Activated T-cell treated with anti-CD3 and anti-CD28 coated beads, Interleukin-2, amount 50 U/mL, for 24 hours (primary cell): ENCODE measurements around the gene BEST4.
"Not testable (repeated sequence)": the region's sequence is repeated elsewhere in the genome, so short reads cannot be mapped to it uniquely, and the experiment has no call there.

Experiments used
- DNase-seq: peaks from one replicate; pipeline ENCODE4 v3.0.0-alpha.2; 2020
- H3K27ac Mint-ChIP-seq: 2 replicates; pipeline ENCODE4 v1.8.0; 2020; ENCODE audit warnings: mild to moderate bottlenecking, mixed read lengths
- H3K27me3 Mint-ChIP-seq: 2 replicates; pipeline ENCODE4 v1.8.0; 2020; ENCODE audit warnings: mixed read lengths
- H3K36me3 Mint-ChIP-seq: 2 replicates; pipeline ENCODE4 v1.8.0; 2020; ENCODE audit warnings: low read depth, mixed read lengths
- H3K4me1 Mint-ChIP-seq: 2 replicates; pipeline ENCODE4 v1.8.0; 2020; ENCODE audit warnings: low read depth, mixed read lengths
- H3K4me3 Mint-ChIP-seq: 2 replicates; pipeline ENCODE4 v1.8.0; 2020; ENCODE audit warnings: mild to moderate bottlenecking, moderate library complexity, mixed read lengths
- H3K9me3 Mint-ChIP-seq: 2 replicates; pipeline ENCODE4 v1.8.0; 2020; ENCODE audit warnings: mixed read lengths

The BEST4 gene

DNA sequence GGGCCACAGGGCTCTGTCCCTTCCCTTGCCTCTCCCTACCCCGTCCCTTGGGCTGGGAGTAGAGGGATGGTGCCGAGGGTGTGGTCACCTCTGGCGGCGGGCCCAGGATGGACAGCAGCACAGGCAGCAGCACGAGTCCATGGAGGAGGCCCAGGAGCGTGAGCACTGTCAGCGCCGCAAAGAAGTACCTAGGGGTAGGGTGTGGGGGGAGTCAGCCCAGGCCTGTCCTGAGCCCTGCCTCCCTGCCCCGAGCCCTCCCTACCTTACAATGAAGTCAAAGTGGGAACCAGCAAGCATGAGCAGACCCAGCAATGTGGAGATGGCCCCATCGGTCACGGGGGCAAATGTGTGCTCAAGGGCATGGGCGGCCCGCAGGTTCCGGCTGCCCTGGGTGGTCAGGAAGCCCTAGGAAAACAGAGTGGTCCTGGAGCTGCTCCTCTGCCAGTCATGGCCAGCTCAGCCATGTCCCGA lies 35.0 kb upstream of the BEST4 start:
- H3K4me1 Mint-ChIP-seq, result peaks cover 29% of the 10 kb centered on the region
- no peak overlapping the region for H3K4me3 Mint-ChIP-seq
- no peak for DNase-seq
- H3K36me3 Mint-ChIP-seq, result no peaks in the 10 kb centered on the region
- H3K27me3 Mint-ChIP-seq, result no peaks in the 10 kb centered on the region
- H3K27ac Mint-ChIP-seq, result no peak overlapping the region
- H3K9me3 Mint-ChIP-seq, result no peaks in the 10 kb centered on the region

DNA sequence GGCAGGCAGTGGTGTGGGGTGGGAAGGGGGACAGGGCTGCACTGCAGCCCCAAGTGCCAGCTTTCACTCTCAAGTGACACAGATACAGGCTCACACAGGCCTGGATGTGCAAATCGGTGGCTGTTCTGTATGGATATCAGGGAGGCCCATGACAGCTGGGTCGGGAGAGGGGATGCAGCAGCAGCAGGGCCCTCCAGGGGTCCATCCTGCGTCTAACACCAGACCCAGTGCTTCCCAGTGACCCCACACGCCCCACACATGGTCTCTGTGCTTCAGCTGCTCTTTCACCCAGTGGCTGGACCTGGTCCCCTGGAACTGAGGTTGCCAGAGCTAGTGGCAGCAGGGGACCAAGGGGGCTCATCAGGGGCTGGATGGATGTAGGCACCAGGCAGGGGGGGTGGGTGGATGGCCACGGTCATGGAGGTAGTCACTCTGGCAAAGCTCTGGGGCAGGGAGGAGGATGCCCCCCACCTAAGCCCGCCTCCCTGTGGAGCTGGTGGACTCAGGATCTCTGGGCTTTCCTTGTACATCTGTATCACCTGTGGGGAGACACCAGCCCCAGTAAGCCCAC lies 34.2 kb upstream of the BEST4 start:
- no peak for DNase-seq
- no peak overlapping the region for H3K4me3 Mint-ChIP-seq
- H3K27me3 Mint-ChIP-seq, result no peaks in the 10 kb centered on the region
- H3K9me3 Mint-ChIP-seq, result no peaks in the 10 kb centered on the region
- peaks cover 4% of the 10 kb centered on the region for H3K36me3 Mint-ChIP-seq
- peaks cover 35% of the 10 kb centered on the region for H3K4me1 Mint-ChIP-seq
- H3K27ac Mint-ChIP-seq, result no peak overlapping the region

DNA sequence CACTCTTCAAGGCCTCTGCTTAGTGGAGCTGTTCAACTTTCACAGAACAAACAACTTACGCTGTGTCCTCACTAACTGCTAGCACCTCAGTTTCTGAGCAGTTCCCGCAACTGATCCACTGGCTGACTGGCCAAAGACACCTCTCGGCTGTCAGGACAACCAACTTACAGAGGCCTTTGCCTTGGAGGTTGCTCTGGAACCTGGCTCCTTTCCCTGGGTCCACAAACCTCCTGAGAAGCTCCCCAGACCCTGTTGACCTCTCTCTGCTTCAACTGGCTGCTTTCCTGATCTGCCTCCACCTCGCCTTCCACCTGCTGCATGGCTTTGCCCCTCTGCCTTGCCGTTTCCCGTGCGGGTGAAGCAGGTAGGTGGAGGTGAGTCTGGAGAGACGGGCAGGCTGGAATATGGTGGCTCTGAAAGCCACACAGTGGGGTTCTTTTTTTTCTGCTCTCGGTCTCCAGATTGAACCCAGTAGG lies 33.3 kb upstream of the BEST4 start:
- no peak for DNase-seq
- Mint-ChIP-seq H3K27ac (peak overlapping the region; percentile 100), H3K27me3 (no peaks in the 10 kb centered on the region), H3K4me3 (peak overlapping the region; percentile 88), H3K36me3 (peaks cover 5% of the 10 kb centered on the region), H3K4me1 (peaks cover 39% of the 10 kb centered on the region), H3K9me3 (no peaks in the 10 kb centered on the region)

DNA sequence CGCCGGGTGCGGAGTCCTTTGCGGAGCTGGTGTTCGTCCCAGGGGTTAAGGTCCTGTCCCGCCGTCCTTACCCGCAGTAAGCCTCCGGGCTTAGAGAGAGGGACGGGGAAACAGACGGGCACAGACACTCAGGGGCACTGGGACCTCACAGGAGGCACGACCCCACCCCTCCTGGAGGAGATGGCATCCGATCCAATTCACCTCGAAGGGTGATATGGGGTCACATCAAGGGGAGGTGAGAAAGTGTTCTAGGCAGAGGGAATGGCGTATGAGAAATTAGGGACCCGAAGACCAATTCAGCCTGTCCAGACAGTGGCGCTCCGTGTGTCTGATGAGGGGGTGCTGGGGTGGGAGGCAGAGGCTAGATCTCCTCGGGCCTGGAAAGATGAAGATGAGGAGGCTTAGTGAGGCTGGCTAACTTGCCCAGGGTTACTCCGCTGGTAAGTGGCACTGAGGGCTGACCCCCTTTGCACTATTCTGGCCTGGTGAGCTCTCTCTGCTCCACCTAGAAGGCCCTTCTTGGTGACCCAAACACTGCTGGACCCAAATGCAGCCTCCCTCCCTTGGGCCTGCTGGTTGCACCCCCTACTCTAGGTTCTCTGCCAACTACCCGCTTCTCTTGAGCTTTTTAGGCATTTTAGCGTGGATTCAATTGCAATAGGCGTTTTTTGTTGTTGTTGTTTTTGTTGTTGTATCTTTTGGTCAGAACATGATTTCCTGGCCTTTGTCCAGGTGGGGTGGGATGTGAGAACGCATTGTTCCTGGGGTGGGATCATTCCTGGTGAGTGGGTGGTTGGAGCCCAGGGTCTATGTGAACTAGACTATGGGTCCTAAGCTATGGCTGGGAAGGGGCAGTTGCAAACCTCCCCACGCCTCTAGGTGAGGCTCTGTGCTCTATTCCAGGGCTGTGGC lies 32.6 kb upstream of the BEST4 start:
- Mint-ChIP-seq H3K9me3 (no peaks in the 10 kb centered on the region), H3K4me1 (peaks cover 42% of the 10 kb centered on the region), H3K36me3 (peaks cover 10% of the 10 kb centered on the region), H3K27ac (peak overlapping the region; percentile 100), H3K27me3 (no peaks in the 10 kb centered on the region), H3K4me3 (peak overlapping the region; percentile 88)
- no peak for DNase-seq

DNA sequence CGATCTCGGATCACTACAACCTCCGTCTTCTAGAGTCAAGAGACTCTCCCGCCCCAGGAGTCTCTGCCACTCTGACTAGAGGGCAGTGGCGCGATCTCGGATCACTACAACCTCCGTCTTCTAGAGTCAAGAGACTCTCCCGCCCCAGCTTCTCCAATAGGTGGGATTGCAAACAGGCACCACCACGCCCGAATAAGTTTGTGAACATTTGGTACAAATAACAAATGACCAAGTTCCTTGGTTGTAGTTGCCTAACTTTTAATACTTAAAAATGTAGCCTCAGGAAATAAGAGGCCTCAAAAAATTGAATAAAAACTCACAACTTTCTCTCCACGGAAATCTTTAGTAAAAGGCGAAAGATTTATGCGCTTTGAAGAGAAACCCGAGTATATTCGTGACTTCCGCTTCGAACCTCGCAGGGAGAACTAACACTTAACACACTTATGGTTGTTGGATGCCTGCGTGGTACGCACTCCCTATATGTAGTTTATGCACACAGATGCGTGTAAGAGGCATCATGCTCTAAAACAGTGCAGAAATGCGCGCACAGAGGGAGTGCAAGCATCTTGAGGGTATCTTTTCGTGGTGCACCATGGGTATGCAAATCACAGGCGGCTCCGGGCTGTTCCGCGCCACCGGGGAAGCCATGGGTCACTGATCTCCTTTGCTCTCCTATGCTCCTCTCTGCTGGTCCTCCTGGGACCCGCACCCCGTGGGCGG lies 31.8 kb upstream of the BEST4 start:
- Mint-ChIP-seq H3K36me3 (peaks cover 18% of the 10 kb centered on the region), H3K27ac (peak overlapping the region; percentile 100), H3K4me1 (peaks cover 50% of the 10 kb centered on the region), H3K9me3 (no peaks in the 10 kb centered on the region), H3K4me3 (peak overlapping the region; percentile 88), H3K27me3 (no peaks in the 10 kb centered on the region)
- peak; percentile 91 for DNase-seq

DNA sequence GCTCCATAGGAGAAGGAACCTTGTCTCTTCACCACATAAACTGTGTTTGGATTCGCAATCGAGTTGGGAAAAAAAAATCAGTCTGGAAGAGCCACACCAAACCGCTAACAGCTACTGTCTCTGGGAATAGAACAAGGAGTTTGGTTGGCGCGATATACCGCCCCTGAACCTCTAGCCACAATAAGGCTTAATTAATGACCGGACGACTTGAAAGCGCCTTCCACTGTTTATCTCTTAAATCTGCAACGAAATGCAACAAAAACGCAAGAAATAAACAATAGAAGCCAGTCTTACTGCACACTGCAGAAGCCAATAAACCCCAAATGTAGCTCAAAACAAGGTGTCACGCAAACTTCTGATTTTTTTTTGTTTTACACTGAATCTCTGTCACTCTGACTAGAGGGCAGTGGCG lies 31.2 kb upstream of the BEST4 start:
- H3K36me3 Mint-ChIP-seq, result peaks cover 24% of the 10 kb centered on the region
- no peaks in the 10 kb centered on the region for H3K27me3 Mint-ChIP-seq
- H3K9me3 Mint-ChIP-seq, result no peaks in the 10 kb centered on the region
- peaks cover 52% of the 10 kb centered on the region for H3K4me1 Mint-ChIP-seq
- no peak for DNase-seq
- H3K4me3 Mint-ChIP-seq, result peak overlapping the region; percentile 88
- peak overlapping the region; percentile 100 for H3K27ac Mint-ChIP-seq

DNA sequence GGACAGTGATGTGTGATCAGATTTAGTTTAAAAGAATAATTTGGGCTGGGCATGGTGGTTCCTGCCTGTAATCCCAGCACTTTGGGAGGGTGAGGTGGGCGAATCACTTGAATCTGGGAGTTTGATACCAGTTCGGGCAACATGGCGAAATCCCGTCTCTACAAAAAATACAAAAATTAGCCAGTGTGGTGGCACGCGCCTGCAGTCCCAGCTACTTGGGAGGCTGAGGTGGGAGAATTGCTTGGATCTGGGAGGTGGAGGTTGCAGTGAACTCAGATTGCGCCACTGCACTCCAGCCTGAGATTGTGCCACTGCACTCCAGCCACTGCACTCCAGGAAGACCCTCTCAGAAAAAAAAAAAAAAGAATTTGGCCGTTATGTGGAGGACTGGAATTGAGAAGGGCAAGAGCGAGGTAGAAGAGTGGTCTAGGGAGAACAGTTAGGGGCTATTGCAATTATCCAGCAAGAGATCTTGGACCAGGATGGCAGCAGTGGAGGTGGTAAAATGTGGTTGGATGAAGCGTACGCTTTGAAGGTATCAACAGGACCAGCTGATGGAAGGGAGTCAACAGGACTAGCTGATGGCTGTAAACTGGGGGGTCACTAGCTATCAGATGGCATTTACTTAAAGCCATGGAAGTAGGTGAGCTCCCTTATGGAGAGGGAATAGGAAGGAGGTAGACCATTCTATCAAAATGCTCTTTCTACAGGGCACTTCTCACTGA lies 30.0 kb upstream of the BEST4 start:
- Mint-ChIP-seq H3K9me3 (no peaks in the 10 kb centered on the region), H3K4me3 (peak overlapping the region; percentile 16), H3K27ac (peak overlapping the region; percentile 68), H3K27me3 (no peaks in the 10 kb centered on the region), H3K4me1 (peaks cover 58% of the 10 kb centered on the region), H3K36me3 (peaks cover 29% of the 10 kb centered on the region)
- no peak for DNase-seq

DNA sequence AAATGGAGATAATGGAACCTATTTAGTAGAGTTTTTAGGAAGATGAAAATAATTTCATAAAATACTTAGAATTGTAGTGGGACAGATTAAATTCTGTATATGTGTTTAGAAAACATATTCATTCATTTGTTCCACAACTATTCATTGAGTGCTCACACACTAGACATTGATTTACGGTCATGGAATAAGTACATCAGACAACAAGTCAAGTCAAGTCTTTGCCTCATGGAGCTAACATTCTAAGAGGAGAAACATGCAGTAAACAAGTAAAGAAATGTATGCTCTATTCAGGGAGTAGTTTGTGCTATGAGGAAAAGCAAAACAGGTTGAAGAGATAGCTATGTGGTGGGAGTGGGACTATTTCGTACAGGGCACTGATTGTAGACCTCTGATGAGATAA lies 29.3 kb upstream of the BEST4 start:
- Mint-ChIP-seq H3K4me3 (no peak overlapping the region), H3K27me3 (no peaks in the 10 kb centered on the region), H3K36me3 (peaks cover 29% of the 10 kb centered on the region), H3K9me3 (no peaks in the 10 kb centered on the region), H3K4me1 (peaks cover 65% of the 10 kb centered on the region), H3K27ac (peak overlapping the region; percentile 34)
- no peak for DNase-seq

DNA sequence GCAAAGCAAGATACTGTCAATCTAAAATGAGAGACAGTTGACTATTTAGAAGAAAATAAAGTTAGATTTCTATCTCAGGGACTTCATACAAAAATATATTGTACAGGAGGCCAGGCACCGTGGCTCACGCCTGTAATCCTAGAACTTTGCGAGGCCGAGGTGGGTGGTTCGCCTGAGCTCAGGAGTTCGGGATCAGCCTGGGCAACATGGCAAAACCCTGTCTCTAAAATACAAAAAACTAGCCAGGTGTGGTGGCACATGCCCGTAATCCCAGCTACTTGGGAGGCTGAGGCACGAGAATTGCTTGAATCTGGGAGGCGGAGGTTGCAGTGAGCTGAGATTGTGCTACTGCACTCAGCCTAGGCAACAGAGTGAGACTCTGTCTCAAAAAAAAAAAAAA lies 28.0 kb upstream of the BEST4 start:
- H3K9me3 Mint-ChIP-seq, H3K27me3 Mint-ChIP-seq, DNase-seq, H3K4me3 Mint-ChIP-seq: not testable (repeated sequence)
- peak overlapping the region; percentile 99 for H3K27ac Mint-ChIP-seq
- peaks cover 77% of the 10 kb centered on the region for H3K4me1 Mint-ChIP-seq
- H3K36me3 Mint-ChIP-seq, result peaks cover 43% of the 10 kb centered on the region

DNA sequence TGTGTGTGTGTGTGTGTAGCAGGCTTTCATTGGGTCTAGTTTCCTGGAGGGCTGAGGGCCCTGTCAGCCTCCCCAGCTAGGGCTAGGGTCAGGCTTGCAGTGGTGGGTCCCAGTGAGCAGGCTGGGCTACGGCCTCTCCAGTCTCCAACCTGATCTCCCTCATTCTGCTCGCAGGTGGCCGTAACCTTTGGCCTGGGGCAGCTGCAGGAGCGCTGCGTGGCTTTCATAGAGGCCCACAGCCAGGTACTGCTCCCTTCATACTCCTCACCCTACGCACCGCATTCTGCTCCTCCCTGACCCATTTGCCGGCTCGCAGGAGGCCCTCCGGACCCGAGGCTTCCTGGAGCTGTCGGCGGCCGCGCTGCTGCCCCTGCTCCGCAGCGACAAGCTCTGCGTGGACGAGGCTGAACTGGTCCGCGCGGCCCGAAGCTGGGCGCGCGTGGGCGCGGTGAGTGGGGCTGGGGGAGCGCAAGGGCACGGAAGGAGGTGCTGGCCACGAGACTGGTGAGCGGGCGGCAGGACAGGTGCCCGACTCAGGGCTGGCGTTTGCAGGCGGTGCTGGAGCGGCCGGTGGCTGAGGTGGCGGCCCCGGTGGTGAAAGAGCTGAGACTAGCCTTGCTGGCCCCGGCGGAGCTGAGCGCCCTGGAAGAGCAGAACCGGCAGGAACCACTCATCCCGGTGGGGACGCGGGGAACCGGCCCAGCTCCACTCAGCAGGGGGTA lies 25.0 kb upstream of the BEST4 start:
- Mint-ChIP-seq H3K4me1 (peaks cover 78% of the 10 kb centered on the region), H3K27me3 (no peaks in the 10 kb centered on the region), H3K36me3 (peaks cover 66% of the 10 kb centered on the region), H3K27ac (peak overlapping the region; percentile 99), H3K9me3 (no peaks in the 10 kb centered on the region), H3K4me3 (peak overlapping the region; percentile 80)
- no peak for DNase-seq

DNA sequence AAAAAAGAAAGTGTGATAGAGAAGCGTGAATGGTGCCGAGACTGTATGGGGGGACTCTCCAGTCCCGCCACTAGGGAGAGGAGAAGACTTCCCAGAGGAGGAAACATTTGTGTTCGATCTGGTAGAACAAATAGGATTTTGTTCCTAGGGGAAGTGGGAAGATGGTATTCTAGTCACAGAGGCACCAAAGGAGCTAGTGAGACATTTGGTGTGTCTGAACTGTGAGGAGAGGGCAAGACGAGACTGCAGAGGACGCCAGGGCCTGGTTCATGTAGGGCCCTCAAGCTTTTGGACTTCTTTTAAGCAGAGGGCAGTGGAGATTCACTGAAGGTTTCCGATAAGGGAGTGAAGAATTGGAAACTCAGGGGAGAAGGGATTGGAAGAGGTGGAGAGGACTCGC lies 23.3 kb upstream of the BEST4 start:
- no peak for DNase-seq
- Mint-ChIP-seq H3K4me1 (peaks cover 86% of the 10 kb centered on the region), H3K36me3 (peaks cover 76% of the 10 kb centered on the region), H3K27me3 (no peaks in the 10 kb centered on the region), H3K27ac (peak overlapping the region; percentile 99), H3K4me3 (peak overlapping the region; percentile 80), H3K9me3 (no peaks in the 10 kb centered on the region)

DNA sequence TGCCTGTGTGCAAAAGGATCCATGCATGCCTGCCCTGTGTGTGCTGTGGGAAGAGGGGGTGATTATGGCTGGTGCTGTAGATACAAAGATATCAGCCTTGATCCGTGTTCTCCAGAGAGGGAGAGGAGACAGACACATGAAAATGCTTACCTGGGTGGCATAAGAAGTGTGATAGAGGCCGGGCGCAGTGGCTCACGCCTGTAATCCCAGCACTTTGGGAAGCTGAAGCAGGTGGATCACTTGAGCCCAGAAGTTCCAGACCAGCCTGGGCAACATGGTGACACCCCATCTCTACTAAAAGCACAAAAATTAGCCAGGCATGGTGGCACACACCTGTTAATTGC lies 22.8 kb upstream of the BEST4 start:
- H3K27ac Mint-ChIP-seq, result peak overlapping the region; percentile 99

DNA sequence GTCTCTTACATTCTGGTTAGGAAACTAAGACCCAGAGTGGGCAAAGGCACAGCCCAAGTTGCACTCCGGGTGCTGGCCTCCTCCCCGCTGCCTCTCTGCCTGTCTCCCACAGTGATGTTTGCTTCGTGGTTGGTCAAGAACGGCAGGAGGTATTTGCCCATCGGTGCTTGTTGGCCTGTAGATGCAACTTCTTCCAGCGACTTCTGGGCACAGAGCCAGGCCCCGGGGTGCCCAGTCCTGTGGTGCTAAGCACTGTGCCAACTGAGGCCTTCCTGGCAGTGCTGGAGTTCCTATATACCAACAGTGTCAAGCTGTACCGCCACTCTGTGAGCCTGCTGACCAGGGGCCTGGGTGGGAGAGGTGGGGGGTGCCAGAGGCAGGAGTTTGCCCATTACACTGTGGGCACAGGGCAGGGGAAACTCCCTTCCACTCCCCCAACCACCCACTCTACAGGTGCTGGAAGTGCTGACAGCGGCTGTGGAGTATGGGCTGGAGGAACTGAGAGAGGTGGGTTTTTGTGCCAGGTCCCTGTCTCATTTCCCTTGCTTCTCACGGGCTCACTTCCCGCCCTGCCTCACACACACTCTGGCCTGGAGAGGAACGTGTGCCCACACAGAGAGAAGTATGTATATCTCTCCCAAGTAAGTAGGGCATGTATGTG lies 22.3 kb upstream of the BEST4 start:
- Mint-ChIP-seq H3K9me3 (no peaks in the 10 kb centered on the region), H3K27ac (peak overlapping the region; percentile 99), H3K4me3 (peak overlapping the region; percentile 80), H3K36me3 (peaks cover 75% of the 10 kb centered on the region), H3K4me1 (peaks cover 86% of the 10 kb centered on the region), H3K27me3 (no peaks in the 10 kb centered on the region)
- peak; percentile 65 for DNase-seq

More for the DNA sequence above, 22.8 kb upstream of the BEST4 start:
- not testable (repeated sequence) for H3K27me3 Mint-ChIP-seq, H3K9me3 Mint-ChIP-seq, DNase-seq
- peak overlapping the region; percentile 80 for H3K4me3 Mint-ChIP-seq
- peaks cover 75% of the 10 kb centered on the region for H3K36me3 Mint-ChIP-seq
- H3K4me1 Mint-ChIP-seq, result peaks cover 86% of the 10 kb centered on the region
